K562 (cell line): ENCODE data around the gene TARBP2. TPM values are rescaled to one million over a fixed set of nuclear protein-coding genes. Genes with fewer than 3 reads are reported as not detected.

ENCODE experiments used
- BHLHE40 ChIP-seq: IDR thresholded peaks from 2 replicates; pipeline ENCODE4 v1.6.1; 2011; ENCODE audit warnings: low read length, improper control_type of control experiment
- CHD7 ChIP-seq: fragments of 200-600 bp; sonication (generic); IDR thresholded peaks from one replicate; pipeline ENCODE4 v1.6.1; 2012; ENCODE audit warnings: mild to moderate bottlenecking, low read depth, low read length, inconsistent platforms
- CREB1 ChIP-seq, 2 experiments: sonication (generic) in 1 of 2; formaldehyde crosslinking in 1 of 2; IDR thresholded peaks; 2 replicates each; pipeline versions ENCODE4 v1.6.1 to v1.8.0; 2012 to 2022; ENCODE audit warnings: inconsistent platforms in 1 of 2, mild to moderate bottlenecking in 1 of 2, missing genetic modification reagents in 1 of 2, moderate library complexity in 1 of 2
- CTCF ChIP-seq, 3 experiments: IDR thresholded peaks in 2 of 3; conservative IDR thresholded peaks in 1 of 3; 2 replicates each; pipeline ENCODE4 v1.5.1; 2011 to 2012; ENCODE audit warnings: low read length in 3 of 3, mild to moderate bottlenecking in 3 of 3, control low read depth in 2 of 3, improper control_type of control experiment in 1 of 3, inconsistent platforms in 1 of 3, low read depth in 1 of 3, mixed read lengths in 1 of 3, moderate library complexity in 1 of 3; ENCODE audit not compliant: insufficient read depth in 2 of 3
- EP400 ChIP-seq: fragments of 450-650 bp; IDR thresholded peaks from 2 replicates; pipeline ENCODE4 v1.6.1; 2017; ENCODE audit warnings: antibody characterized with exemption, mild to moderate bottlenecking, moderate library complexity
- FOXP1 ChIP-seq: sonication (generic); formaldehyde crosslinking; IDR thresholded peaks from 2 replicates; pipeline ENCODE4 v1.8.0; 2022; ENCODE audit warnings: mild to moderate bottlenecking, missing genetic modification reagents
- HCFC1 ChIP-seq: IDR thresholded peaks from 2 replicates; pipeline ENCODE4 v1.6.1; 2012; ENCODE audit warnings: low read depth, low read length, improper control_type of control experiment
- NCOR1 ChIP-seq: fragments of 450-650 bp; IDR thresholded peaks from 2 replicates; pipeline ENCODE4 v1.6.1; 2016; ENCODE audit warnings: mild to moderate bottlenecking, moderate library complexity
- XRCC5 ChIP-seq: fragments of 200-400 bp; formaldehyde crosslinking; IDR thresholded peaks from 2 replicates; pipeline ENCODE4 v1.6.1; 2017; ENCODE audit warnings: low read depth, mild to moderate bottlenecking, low read length
- ZNF436 ChIP-seq: fragments of 250-450, 450-650 bp; sonication (Bioruptor Pico); formaldehyde crosslinking; IDR thresholded peaks from 2 replicates; pipeline ENCODE4 v1.7.0; 2020; ENCODE audit warnings: mild to moderate bottlenecking
- polyA plus RNA-seq, 8 experiments: library from polyadenylated mRNA; depleted of rRNA in 4 of 8; stranded (reverse) in 5 of 8; unstranded in 3 of 8; fragments of >200 nt; fragmentation: Nextera tagmentation in 2 of 8; fragmentation: Illumina TruSeq in 1 of 8; extraction: Ambion mirVana in 2 of 8; extraction: Trizol in 1 of 8; gene quantifications; 2 replicates each; pipeline versions ENCODE4 v1.2.1 to v1.2.3, GENCODE V29; 2011 to 2014; ENCODE audit warnings: inconsistent platforms in 1 of 8, missing spikeins in 1 of 8
- total RNA-seq, 7 experiments: library from RNA; depleted of rRNA in 6 of 7; stranded (reverse); fragments of >200 nt in 6 of 7; fragmentation: Illumina TruSeq in 2 of 7; extraction: Trizol in 2 of 7; gene quantifications; 2 replicates each; pipeline versions ENCODE4 v1.2.1 to v1.2.3, GENCODE V29; 2011 to 2021; ENCODE audit warnings: low replicate concordance in 1 of 7
- TF ChIP-seq, protein P1 (sequence below): sonication (generic); formaldehyde crosslinking; IDR thresholded peaks from 2 replicates; pipeline ENCODE4 v1.8.1; 2023; ENCODE audit warnings: mild to moderate bottlenecking, missing genetic modification reagents

The TARBP2 gene
- total and polyA plus RNA-seq, 9 of the 15 experiments (the other 6 are each of a cell fraction or from before 2014, with no cell fraction given) = 5.6 to 69.0 (median 44.6) TPM

GRCh38 chr12:53499266-53500141 lies 1.6 kb upstream of the TARBP2 start, which contains the start of gene MAP3K12 (continued):
- no peak for TF ChIP-seq CHD7
- TF ChIP-seq, protein P1, sequence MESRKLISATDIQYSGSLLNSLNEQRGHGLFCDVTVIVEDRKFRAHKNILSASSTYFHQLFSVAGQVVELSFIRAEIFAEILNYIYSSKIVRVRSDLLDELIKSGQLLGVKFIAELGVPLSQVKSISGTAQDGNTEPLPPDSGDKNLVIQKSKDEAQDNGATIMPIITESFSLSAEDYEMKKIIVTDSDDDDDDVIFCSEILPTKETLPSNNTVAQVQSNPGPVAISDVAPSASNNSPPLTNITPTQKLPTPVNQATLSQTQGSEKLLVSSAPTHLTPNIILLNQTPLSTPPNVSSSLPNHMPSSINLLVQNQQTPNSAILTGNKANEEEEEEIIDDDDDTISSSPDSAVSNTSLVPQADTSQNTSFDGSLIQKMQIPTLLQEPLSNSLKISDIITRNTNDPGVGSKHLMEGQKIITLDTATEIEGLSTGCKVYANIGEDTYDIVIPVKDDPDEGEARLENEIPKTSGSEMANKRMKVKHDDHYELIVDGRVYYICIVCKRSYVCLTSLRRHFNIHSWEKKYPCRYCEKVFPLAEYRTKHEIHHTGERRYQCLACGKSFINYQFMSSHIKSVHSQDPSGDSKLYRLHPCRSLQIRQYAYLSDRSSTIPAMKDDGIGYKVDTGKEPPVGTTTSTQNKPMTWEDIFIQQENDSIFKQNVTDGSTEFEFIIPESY (CRISPR knock-in tag) = no peak
- no peak for TF ChIP-seq NCOR1
- TF ChIP-seq CTCF (IDR thresholded peaks at IDR 0.05 in 2 of 3, conservative IDR thresholded peaks at IDR 0.05 in 1 of 3; ENCODE audit: insufficient read depth in 2 of 3, low read depth in 1 of 3, low read length in 3 of 3) = peak in 2 of 3 experiments; percentile 22 to 34; a peak in 1 of 6 replicates
- no peak for TF ChIP-seq ZNF436 (CRISPR knock-in tag)
- no peak for TF ChIP-seq XRCC5
- TF ChIP-seq HCFC1 = no peak
- TF ChIP-seq EP400 = peak; percentile 8; the same call in 1 of the 2 replicates
- no peak for TF ChIP-seq CREB1 (IDR thresholded peaks at IDR 0.05)
- TF ChIP-seq CREB1 (CRISPR knock-in tag; IDR thresholded peaks at IDR 0.05) = no peak
- no peak for TF ChIP-seq FOXP1 (CRISPR knock-in tag)
- 0 out of 2 replicates have a peak, but pooled peaks have one; percentile 39 for TF ChIP-seq BHLHE40
